Hepatocyte (in vitro differentiated cells): Measurements from ENCODE around the gene UBTFL1. TPM values are rescaled to one million over a fixed set of nuclear protein-coding genes. Genes with fewer than 3 reads are reported as not detected.

Source experiments
- DNase-seq: peaks from one replicate; pipeline ENCODE4 v3.0.0-alpha.2; 2016; ENCODE audit warnings: low spot score
- H2AFZ ChIP-seq: fragments of 200-600 bp; sonication (generic); 2 replicates; pipeline ENCODE4 v1.6.0; 2016; ENCODE audit warnings: antibody characterized with exemption, mild to moderate bottlenecking
- H3K27ac ChIP-seq: fragments of 200-600 bp; sonication (generic); 2 replicates; pipeline ENCODE4 v1.5.1; 2016; ENCODE audit warnings: mild to moderate bottlenecking
- H3K27me3 ChIP-seq: fragments of 200-600 bp; sonication (generic); 2 replicates; pipeline ENCODE4 v1.6.1; 2016
- H3K36me3 ChIP-seq: fragments of 200-600 bp; sonication (generic); replicated peaks from 2 replicates; pipeline ENCODE4 v1.5.1; 2016; ENCODE audit warnings: low read depth; ENCODE audit not compliant: insufficient read depth
- H3K4me1 ChIP-seq: fragments of 200-600 bp; sonication (generic); 2 replicates; pipeline ENCODE4 v1.5.1; 2016; ENCODE audit warnings: mild to moderate bottlenecking, moderate library complexity; ENCODE audit not compliant: insufficient read depth
- H3K4me2 ChIP-seq: fragments of 200-600 bp; sonication (generic); 2 replicates; pipeline ENCODE4 v1.6.0; 2016
- H3K4me3 ChIP-seq: fragments of 200-600 bp; sonication (generic); 2 replicates; pipeline ENCODE4 v1.5.1; 2016; ENCODE audit warnings: mild to moderate bottlenecking
- H3K79me2 ChIP-seq: fragments of 200-600 bp; sonication (generic); 2 replicates; pipeline ENCODE4 v1.6.0; 2017; ENCODE audit warnings: mild to moderate bottlenecking
- H3K9me2 ChIP-seq: fragments of 200-600 bp; sonication (generic); replicated peaks from 2 replicates; pipeline ENCODE4 v1.6.0; 2017; ENCODE audit warnings: mild to moderate bottlenecking; ENCODE audit not compliant: insufficient read depth
- H3K9me3 ChIP-seq: fragments of 200-600 bp; sonication (generic); 2 replicates; pipeline ENCODE4 v1.5.1; 2016; ENCODE audit warnings: low read depth, mild to moderate bottlenecking
- H4K20me1 ChIP-seq: fragments of 200-600 bp; sonication (generic); 2 replicates; pipeline ENCODE4 v1.6.0; 2016; ENCODE audit warnings: mild to moderate bottlenecking; ENCODE audit not compliant: insufficient read depth, poor library complexity, severe bottlenecking
- EZH2 ChIP-seq: fragments of 200-600 bp; sonication (generic); IDR thresholded peaks from 2 replicates; pipeline ENCODE4 v1.6.1; 2016; ENCODE audit warnings: antibody characterized with exemption, mild to moderate bottlenecking, borderline replicate concordance
- WGBS: methylation state at CpG from one replicate; pipeline ENCODE4 v1.1.6; 2016; ENCODE audit warnings: low lambda C conversion rate; ENCODE audit errors: missing lambda C conversion rate; 5-methylcytosine and 5-hydroxymethylcytosine counted together
- polyA plus RNA-seq: library from polyadenylated mRNA; unstranded; fragments of >200 nt; fragmentation: Nextera tagmentation; extraction: Ambion mirVana; gene quantifications from 2 replicates; pipeline ENCODE4 v1.2.1, GENCODE V29; 2016
- small RNA-seq: library from RNA; depleted of rRNA; stranded (forward); fragments of <200 nt; gene quantifications from one replicate; pipeline ENCODE3, GENCODE V24; 2014
- total RNA-seq: library from RNA; depleted of rRNA; stranded (reverse); fragments of >200 nt; gene quantifications from 2 replicates; pipeline ENCODE4 v1.2.3, GENCODE V29; 2014

Gene UBTFL1
- total and polyA plus RNA-seq, 2 experiments from 2014 or later: not detected

DNA sequence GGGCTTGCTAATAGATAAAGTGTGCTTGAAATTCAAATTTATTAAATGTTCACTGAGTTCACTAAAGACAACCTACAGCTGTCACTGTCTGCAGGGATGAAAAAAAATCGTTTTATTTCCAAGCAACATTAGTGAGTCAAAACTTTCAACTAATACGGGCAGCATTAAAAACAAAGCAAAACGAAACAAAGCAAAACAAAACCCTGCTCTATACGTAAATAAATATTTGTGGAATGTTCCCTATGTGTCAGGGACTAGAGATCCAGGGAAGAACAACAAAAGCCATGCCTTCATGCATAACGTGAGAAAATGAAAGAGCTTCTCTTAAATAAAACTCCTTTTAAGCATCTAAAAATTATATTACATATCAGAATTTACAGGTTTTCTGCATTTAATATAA is 49.3 kb downstream of the UBTFL1 start:
- Histone ChIP-seq H3K27me3 (no peaks in the 10 kb centered on the region), H3K9me2 (no peaks in the 10 kb centered on the region), H3K4me2 (peak overlapping the region; percentile 81), H3K9me3 (no peaks in the 10 kb centered on the region), H3K4me3 (peak overlapping the region; percentile 60), H3K27ac (peak overlapping the region; percentile 76), H4K20me1 (no peaks in the 10 kb centered on the region), H3K79me2 (peaks cover 27% of the 10 kb centered on the region), H3K4me1 (no peaks in the 10 kb centered on the region), H2AFZ (peak overlapping the region; percentile 86), H3K36me3 (no peaks in the 10 kb centered on the region)
- 3% methylated on average over 5 of the region's 5 CpGs for WGBS
- no peak for TF ChIP-seq EZH2
- DNase-seq: peak; percentile 5

Small RNA genes lying within 50 kb of the gene (small RNA-seq; reads per million reads assigned to genes)
- gene AP000827.1: not detected
- gene RF00275: not detected

Other genes with a start within 250 kb of the UBTFL1 start
- gene TRIM64B, start 207.5 kb upstream of the UBTFL1 start, total RNA-seq: not detected in 2 replicates
- gene TRIM64B, start 207.5 kb upstream of the UBTFL1 start, polyA plus RNA-seq: not detected in 2 replicates
- gene TRIM49D1, start 163.7 kb upstream of the UBTFL1 start, total RNA-seq: not detected in 2 replicates
- not detected in 2 replicates for gene TRIM49D1, start 163.7 kb upstream of the UBTFL1 start, polyA plus RNA-seq
- not detected in 2 replicates for gene TRIM49D2, start 161.9 kb upstream of the UBTFL1 start, total RNA-seq
- gene TRIM49D2, start 161.9 kb upstream of the UBTFL1 start, polyA plus RNA-seq: not detected in 2 replicates
- gene TRIM64, start 119.9 kb upstream of the UBTFL1 start, total RNA-seq: not detected in 2 replicates
- gene TRIM64, start 119.9 kb upstream of the UBTFL1 start, polyA plus RNA-seq: not detected in 2 replicates
- not detected in 2 replicates for gene TRIM49C, start 54.8 kb upstream of the UBTFL1 start, total RNA-seq
- gene TRIM49C, start 54.8 kb upstream of the UBTFL1 start, polyA plus RNA-seq: not detected in 2 replicates
- 29.8 and 30.9 TPM in 2 replicates for gene NAALAD2, start 48.7 kb downstream of the UBTFL1 start, total RNA-seq
- 15.6 and 20.8 TPM in 2 replicates for gene NAALAD2, start 48.7 kb downstream of the UBTFL1 start, polyA plus RNA-seq
- 46.6 and 57.0 TPM in 2 replicates for gene CHORDC1, start 137.1 kb downstream of the UBTFL1 start, total RNA-seq
- 30.6 and 35.9 TPM in 2 replicates for gene CHORDC1, start 137.1 kb downstream of the UBTFL1 start, polyA plus RNA-seq